Panc1 (cell line): Measurements from ENCODE around the gene ISLR2. TPM values are rescaled to one million over a fixed set of nuclear protein-coding genes. Genes with fewer than 3 reads are reported as not detected.

Source experiments
- ATAC-seq: fragments of 200-7000 bp; cut with Tn5 transposase; 2 replicates; pipeline ENCODE4 v1.9.1; 2020; ENCODE audit warnings: mild to moderate bottlenecking, moderate library complexity
- BruUV-seq: library from RNA; stranded (reverse); fragments of 400-500 nt; replicated peaks from 2 replicates; lab custom pipeline; 2021; lab: Mats Ljungman, UMichigan
- CTCF ChIA-PET: fragments of 300-600 bp; sonication (Branson Sonifier 250); formaldehyde crosslinking; loops from one replicate; lab custom pipeline; 2022; ENCODE audit warnings: antibody characterized with exemption; lab: Charles Lee
- POLR2A ChIA-PET: fragments of 300-600 bp; sonication (Branson Sonifier 250); formaldehyde crosslinking; loops from one replicate; lab custom pipeline; 2022; ENCODE audit warnings: antibody characterized with exemption; lab: Charles Lee
- DNase-seq: peaks from one replicate; pipeline ENCODE4 v3.0.0-alpha.2; 2010; ENCODE audit warnings: low read depth, low spot score
- H3K27ac ChIP-seq: 2 replicates; pipeline ENCODE4 v1.5.1; 2011; ENCODE audit warnings: mild to moderate bottlenecking, low read length, inconsistent platforms
- H3K27me3 ChIP-seq: fragments of 200-500 bp; sonication (Bioruptor generic); 2 replicates; pipeline ENCODE4 v1.6.0; 2014; ENCODE audit warnings: low read length, inconsistent platforms; ENCODE audit not compliant: control insufficient read depth, insufficient read depth
- H3K36me3 ChIP-seq: fragments of 200-500 bp; sonication (Bioruptor generic); 2 replicates; pipeline ENCODE4 v1.5.1; 2014; ENCODE audit warnings: inconsistent platforms, mild to moderate bottlenecking, low read length, moderate library complexity; ENCODE audit not compliant: control insufficient read depth, insufficient read depth
- H3K4me1 ChIP-seq: 2 replicates; pipeline ENCODE4 v1.5.1; 2011; ENCODE audit warnings: inconsistent platforms, mild to moderate bottlenecking, low read length, moderate library complexity; ENCODE audit not compliant: control insufficient read depth, insufficient read depth
- H3K4me3 ChIP-seq, 2 experiments: 2 replicates each; pipeline ENCODE4 v1.5.1; 2011 to 2012; ENCODE audit warnings: low read depth in 2 of 2, low read length in 2 of 2, mild to moderate bottlenecking in 2 of 2, inconsistent platforms in 1 of 2, moderate library complexity in 1 of 2
- H3K9me3 ChIP-seq: fragments of 200-500 bp; sonication (Bioruptor generic); 2 replicates; pipeline ENCODE4 v1.5.1; 2014; ENCODE audit warnings: low read depth, mild to moderate bottlenecking, inconsistent platforms, low read length, moderate library complexity; ENCODE audit not compliant: control insufficient read depth, insufficient read depth
- POLR2AphosphoS5 ChIP-seq: IDR thresholded peaks from 2 replicates; pipeline ENCODE4 v1.6.1; 2012; ENCODE audit warnings: mild to moderate bottlenecking, low read depth, low read length, moderate library complexity
- REST ChIP-seq, 2 experiments: IDR thresholded peaks; 2 replicates each; pipeline ENCODE4 v1.6.1; 2011 to 2012; ENCODE audit warnings: low read depth in 2 of 2, control low read depth in 1 of 2, low read length in 1 of 2, mild to moderate bottlenecking in 1 of 2, moderate library complexity in 1 of 2; ENCODE audit not compliant: insufficient read depth in 1 of 2
- SIN3A ChIP-seq: IDR thresholded peaks from 2 replicates; pipeline ENCODE4 v1.6.1; 2012; ENCODE audit warnings: low read depth, mild to moderate bottlenecking, low read length, moderate library complexity, borderline replicate concordance; ENCODE audit not compliant: insufficient read depth
- TCF7L2 ChIP-seq: IDR thresholded peaks from 2 replicates; pipeline ENCODE4 v1.6.1; 2011; ENCODE audit warnings: mild to moderate bottlenecking, low read depth, low read length, inconsistent platforms
- in situ Hi-C: cut with HindIII; loops from 2 replicates; pipeline ENCODE4 v1.10.0; 2016; ENCODE audit warnings: low sequenced_read_pairs, low pct_unique_long_range_greater_than_20kb
- intact Hi-C: fragments of 100-400 bp; cut with micrococcal nuclease; formaldehyde crosslinking; loops from one replicate; pipeline ENCODE4 v1.10.0; 2022; ENCODE audit not compliant: unreplicated experiment
- total RNA-seq: library from RNA; stranded (reverse); gene quantifications from one replicate; pipeline ENCODE4 v1.2.1, GENCODE V29; 2021; ENCODE audit not compliant: unreplicated experiment
- TF ChIP-seq, protein P1 (sequence below): fragments of 450-650 bp; IDR thresholded peaks from 2 replicates; pipeline ENCODE4 v1.5.1; 2017; ENCODE audit warnings: mild to moderate bottlenecking

The ISLR2 gene
- total RNA-seq, 1 experiment from 2014 or later: 0.36 TPM

DNA sequence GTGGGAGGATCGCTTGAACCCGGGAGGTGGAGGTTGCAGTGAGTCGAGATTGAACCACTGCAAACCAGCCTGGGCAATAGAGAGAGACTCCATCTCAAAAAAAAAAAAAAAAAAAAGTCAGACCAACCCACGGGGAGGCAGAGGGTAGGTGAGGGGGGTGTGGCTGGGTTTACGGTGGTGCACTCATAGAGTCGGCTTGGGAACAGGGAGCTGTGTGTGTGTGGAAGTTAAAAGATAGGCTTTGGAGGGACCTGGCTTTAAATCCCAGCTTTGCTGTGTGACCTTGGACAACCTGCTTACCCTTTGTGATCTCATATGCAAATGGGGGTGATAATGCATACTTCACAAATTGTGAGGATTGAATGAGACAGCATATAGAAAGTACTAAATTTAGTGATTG lies 10.0 kb upstream of the ISLR2 start:
- H3K36me3 ChIP-seq: no peaks in the 10 kb centered on the region
- TF ChIP-seq SIN3A (no peak), POLR2AphosphoS5 (no peak), TCF7L2 (no peak), REST (IDR thresholded peaks at IDR 0.05; ENCODE audit: insufficient read depth in 1 of 2, low read depth in 2 of 2, low read length in 1 of 2) (no peak)
- TF ChIP-seq, protein P1, sequence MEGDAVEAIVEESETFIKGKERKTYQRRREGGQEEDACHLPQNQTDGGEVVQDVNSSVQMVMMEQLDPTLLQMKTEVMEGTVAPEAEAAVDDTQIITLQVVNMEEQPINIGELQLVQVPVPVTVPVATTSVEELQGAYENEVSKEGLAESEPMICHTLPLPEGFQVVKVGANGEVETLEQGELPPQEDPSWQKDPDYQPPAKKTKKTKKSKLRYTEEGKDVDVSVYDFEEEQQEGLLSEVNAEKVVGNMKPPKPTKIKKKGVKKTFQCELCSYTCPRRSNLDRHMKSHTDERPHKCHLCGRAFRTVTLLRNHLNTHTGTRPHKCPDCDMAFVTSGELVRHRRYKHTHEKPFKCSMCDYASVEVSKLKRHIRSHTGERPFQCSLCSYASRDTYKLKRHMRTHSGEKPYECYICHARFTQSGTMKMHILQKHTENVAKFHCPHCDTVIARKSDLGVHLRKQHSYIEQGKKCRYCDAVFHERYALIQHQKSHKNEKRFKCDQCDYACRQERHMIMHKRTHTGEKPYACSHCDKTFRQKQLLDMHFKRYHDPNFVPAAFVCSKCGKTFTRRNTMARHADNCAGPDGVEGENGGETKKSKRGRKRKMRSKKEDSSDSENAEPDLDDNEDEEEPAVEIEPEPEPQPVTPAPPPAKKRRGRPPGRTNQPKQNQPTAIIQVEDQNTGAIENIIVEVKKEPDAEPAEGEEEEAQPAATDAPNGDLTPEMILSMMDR: no peak
- no peak overlapping the region for H3K4me3 ChIP-seq
- intact Hi-C loops: no loop called here
- no peaks in the 10 kb centered on the region; the same call in none of the 2 replicates for H3K27me3 ChIP-seq
- no peak for ATAC-seq
- ChIA-PET POLR2A (no interaction called here), CTCF (interaction anchor here (0.7 kb wide), 1 partner anchor 33 kb away, joined by 4 read pairs; no protein-coding TSS in a partner anchor)
- no TSS peak for BruUV-seq
- in situ Hi-C loops: no loop called here
- no peak for DNase-seq
- no peaks in the 10 kb centered on the region; the same call in 1 of the 2 replicates for H3K4me1 ChIP-seq
- H3K27ac ChIP-seq: no peak overlapping the region
- no peaks in the 10 kb centered on the region for H3K9me3 ChIP-seq

DNA sequence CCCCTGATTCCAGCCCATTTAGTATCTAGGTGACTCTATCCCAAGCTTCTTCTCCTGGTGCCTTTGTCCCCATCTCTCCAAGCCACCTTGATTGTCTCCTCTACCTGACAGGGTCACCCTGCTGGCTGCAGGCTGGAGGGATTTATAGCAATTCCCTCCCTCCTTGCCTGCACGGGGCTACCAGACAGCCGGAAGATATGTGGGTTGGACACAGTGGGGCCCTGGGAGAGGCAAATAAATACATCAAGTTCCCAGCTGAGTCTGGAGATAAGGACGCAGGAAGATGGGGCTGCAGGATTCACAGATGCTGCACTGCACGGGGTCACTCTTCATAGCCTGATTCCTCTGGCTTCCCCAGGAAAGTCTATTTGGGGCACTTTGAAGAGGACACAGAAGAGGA lies 9.3 kb upstream of the ISLR2 start:
- TF ChIP-seq REST (IDR thresholded peaks at IDR 0.05; ENCODE audit: insufficient read depth in 1 of 2, low read depth in 2 of 2, low read length in 1 of 2) (no peak), TCF7L2 (no peak), SIN3A (no peak), POLR2AphosphoS5 (no peak)
- TF ChIP-seq, protein P1: no peak
- intact Hi-C loops: no loop called here
- POLR2A ChIA-PET: no interaction called here
- no peak for ATAC-seq
- BruUV-seq: no TSS peak
- H3K27ac ChIP-seq: no peak overlapping the region
- in situ Hi-C loops: no loop called here
- no peak overlapping the region for H3K4me3 ChIP-seq
- H3K9me3 ChIP-seq: no peaks in the 10 kb centered on the region
- H3K4me1 ChIP-seq: no peaks in the 10 kb centered on the region; the same call in 1 of the 2 replicates
- H3K27me3 ChIP-seq: no peaks in the 10 kb centered on the region; the same call in none of the 2 replicates
- CTCF ChIA-PET: interaction anchor here (0.8 kb wide), 1 partner anchor 150 kb away, joined by 4 read pairs; no protein-coding TSS in a partner anchor
- H3K36me3 ChIP-seq: no peaks in the 10 kb centered on the region
- DNase-seq: no peak
